Endothelial cell of umbilical vein (primary cell): ENCODE results near the gene CSPG5.

Experiments used
- FOS ChIP-seq: IDR thresholded peaks from 2 replicates; pipeline ENCODE4 v1.6.1; 2011; ENCODE audit warnings: mild to moderate bottlenecking, low read length, moderate library complexity, borderline replicate concordance; ENCODE audit not compliant: insufficient read depth
- TF ChIP-seq, protein P1 (sequence below), 2 donors: IDR thresholded peaks; 1 replicate in 1 of 2; 2 replicates in 1 of 2; pipeline ENCODE4 v1.5.1; 2011; ENCODE audit warnings: low read length in 2 of 2, mild to moderate bottlenecking in 2 of 2, moderate library complexity in 2 of 2, control low read depth in 1 of 2, inconsistent platforms in 1 of 2, low read depth in 1 of 2; ENCODE audit not compliant: insufficient read depth in 1 of 2; ENCODE audit errors: extremely low read depth in 1 of 2

DNA sequence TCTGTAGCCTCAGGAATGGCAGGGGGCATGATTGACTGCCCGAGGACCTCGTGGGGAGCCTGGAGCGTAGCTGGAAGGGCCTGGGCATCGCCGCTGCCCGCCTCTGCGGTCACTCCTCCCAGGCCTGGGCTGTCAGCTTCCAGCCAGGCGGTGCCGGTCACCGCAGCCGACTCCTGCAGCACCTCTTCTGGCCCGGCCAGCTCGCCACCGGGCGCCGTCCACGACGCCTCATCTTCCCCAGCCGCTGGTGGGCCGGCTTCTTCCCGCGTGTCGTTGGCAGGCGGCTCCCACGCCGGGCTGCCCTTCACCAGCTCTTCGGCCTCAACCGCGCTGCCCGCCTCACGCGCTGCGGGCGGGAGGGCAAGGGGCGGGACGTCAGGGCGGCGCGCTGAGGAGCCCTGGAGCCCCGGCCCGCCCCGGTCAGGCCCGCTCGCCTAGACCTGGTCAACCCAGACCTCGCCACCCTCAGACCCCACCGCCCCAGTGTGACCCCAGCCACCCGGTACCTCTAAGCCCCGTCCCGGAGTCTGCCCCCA lies 1.0 kb downstream of the CSPG5 start:
- no peak for TF ChIP-seq FOS
- TF ChIP-seq, protein P1, sequence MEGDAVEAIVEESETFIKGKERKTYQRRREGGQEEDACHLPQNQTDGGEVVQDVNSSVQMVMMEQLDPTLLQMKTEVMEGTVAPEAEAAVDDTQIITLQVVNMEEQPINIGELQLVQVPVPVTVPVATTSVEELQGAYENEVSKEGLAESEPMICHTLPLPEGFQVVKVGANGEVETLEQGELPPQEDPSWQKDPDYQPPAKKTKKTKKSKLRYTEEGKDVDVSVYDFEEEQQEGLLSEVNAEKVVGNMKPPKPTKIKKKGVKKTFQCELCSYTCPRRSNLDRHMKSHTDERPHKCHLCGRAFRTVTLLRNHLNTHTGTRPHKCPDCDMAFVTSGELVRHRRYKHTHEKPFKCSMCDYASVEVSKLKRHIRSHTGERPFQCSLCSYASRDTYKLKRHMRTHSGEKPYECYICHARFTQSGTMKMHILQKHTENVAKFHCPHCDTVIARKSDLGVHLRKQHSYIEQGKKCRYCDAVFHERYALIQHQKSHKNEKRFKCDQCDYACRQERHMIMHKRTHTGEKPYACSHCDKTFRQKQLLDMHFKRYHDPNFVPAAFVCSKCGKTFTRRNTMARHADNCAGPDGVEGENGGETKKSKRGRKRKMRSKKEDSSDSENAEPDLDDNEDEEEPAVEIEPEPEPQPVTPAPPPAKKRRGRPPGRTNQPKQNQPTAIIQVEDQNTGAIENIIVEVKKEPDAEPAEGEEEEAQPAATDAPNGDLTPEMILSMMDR (IDR thresholded peaks at IDR 0.05; ENCODE audit: extremely low read depth in 1 of 2, insufficient read depth in 1 of 2, low read depth in 1 of 2, low read length in 2 of 2), result no peak
